IMR-90 (cell line): ENCODE results near the gene WNT8B. TPM values are rescaled to one million over a fixed set of nuclear protein-coding genes. Genes with fewer than 3 reads are reported as not detected.

ENCODE experiments used
- ATAC-seq: fragments of 200-7000 bp; cut with Tn5 transposase; 2 replicates; pipeline ENCODE4 v1.9.1; 2020; ENCODE audit warnings: low read depth, mild to moderate bottlenecking, moderate library complexity
- BruUV-seq: library from RNA; stranded (reverse); fragments of 400-500 nt; replicated peaks from 2 replicates; lab custom pipeline; 2021; lab: Mats Ljungman, UMichigan
- CTCF ChIA-PET: fragments of 300-600 bp; formaldehyde crosslinking; extraction: SDS; loops from one replicate; lab custom pipeline; 2021; ENCODE audit warnings: antibody characterized with exemption; lab: Yijun Ruan, JAX
- POLR2A ChIA-PET: fragments of 300-600 bp; sonication (Branson Sonifier 250); formaldehyde crosslinking; loops from one replicate; lab custom pipeline; 2022; ENCODE audit warnings: antibody characterized with exemption; ENCODE audit not compliant: unreplicated experiment; lab: Charles Lee
- DNase-seq: peaks from one replicate; pipeline ENCODE4 v3.0.0; 2013
- H2AFZ ChIP-seq: replicated peaks from 2 replicates; pipeline ENCODE3; 2013; ENCODE audit warnings: low read length, mild to moderate bottlenecking; ENCODE audit not compliant: poor library complexity
- H2AK5ac ChIP-seq: 2 replicates; pipeline ENCODE4 v1.6.1; 2013; ENCODE audit warnings: low read depth, low read length, inconsistent platforms
- H2AK9ac ChIP-seq: replicated peaks from 2 replicates; pipeline ENCODE3; 2013; ENCODE audit warnings: mild to moderate bottlenecking, low read depth, low read length, moderate library complexity; ENCODE audit not compliant: poor library complexity
- H2BK120ac ChIP-seq: 2 replicates; pipeline ENCODE4 v1.6.1; 2013; ENCODE audit warnings: low read depth, low read length, inconsistent platforms
- H2BK15ac ChIP-seq: 3 replicates; pipeline ENCODE4 v1.6.1; 2013; ENCODE audit warnings: low read depth, low read length, inconsistent platforms
- H2BK20ac ChIP-seq: 2 replicates; pipeline ENCODE4 v1.6.1; 2013; ENCODE audit warnings: low read depth, mild to moderate bottlenecking, inconsistent platforms, low read length, moderate library complexity
- H2BK5ac ChIP-seq: 2 replicates; pipeline ENCODE4 v1.6.1; 2013; ENCODE audit warnings: mild to moderate bottlenecking, low read depth, low read length, inconsistent platforms; ENCODE audit not compliant: poor library complexity, severe bottlenecking
- H3K14ac ChIP-seq: replicated peaks from 2 replicates; pipeline ENCODE4 v1.6.1; 2013; ENCODE audit warnings: low read depth, low read length, inconsistent platforms
- H3K18ac ChIP-seq: 2 replicates; pipeline ENCODE4 v1.6.1; 2013; ENCODE audit warnings: low read depth, low read length, control low read depth
- H3K23ac ChIP-seq: 2 replicates; pipeline ENCODE4 v1.6.1; 2013; ENCODE audit warnings: low read depth, low read length, inconsistent platforms
- H3K27ac ChIP-seq: 2 replicates; pipeline ENCODE4 v1.5.1; 2013; ENCODE audit warnings: mild to moderate bottlenecking, control low read depth, low read length; ENCODE audit not compliant: insufficient read depth
- H3K27me3 ChIP-seq: 2 replicates; pipeline ENCODE4 v1.6.1; 2013; ENCODE audit warnings: low read length; ENCODE audit not compliant: control insufficient read depth, insufficient read depth
- H3K36me3 ChIP-seq: 2 replicates; pipeline ENCODE4 v1.6.1; 2013; ENCODE audit warnings: low read length, mixed read lengths; ENCODE audit not compliant: control insufficient read depth, insufficient read depth
- H3K4ac ChIP-seq: 2 replicates; pipeline ENCODE4 v1.6.1; 2013; ENCODE audit warnings: low read depth, low read length, inconsistent platforms
- H3K4me1 ChIP-seq: 2 replicates; pipeline ENCODE4 v1.6.1; 2013; ENCODE audit warnings: low read length, mixed read lengths; ENCODE audit not compliant: control insufficient read depth, insufficient read depth
- H3K4me2 ChIP-seq: 2 replicates; pipeline ENCODE4 v1.6.1; 2013; ENCODE audit warnings: low read depth, mild to moderate bottlenecking, control low read depth, low read length, moderate library complexity
- H3K4me3 ChIP-seq: 2 replicates; pipeline ENCODE4 v1.5.1; 2013; ENCODE audit warnings: low read depth, mild to moderate bottlenecking, control low read depth, low read length, moderate library complexity; ENCODE audit not compliant: insufficient read depth
- H3K56ac ChIP-seq: 2 replicates; pipeline ENCODE4 v1.6.1; 2013; ENCODE audit warnings: low read length, inconsistent platforms; ENCODE audit not compliant: insufficient read depth; ENCODE audit errors: extremely low read depth
- H3K79me1 ChIP-seq, 2 experiments: 2 replicates each; pipeline ENCODE4 v1.6.1; 2013; ENCODE audit warnings: low read length in 2 of 2, inconsistent platforms in 1 of 2, low read depth in 1 of 2
- H3K9ac ChIP-seq: 2 replicates; pipeline ENCODE4 v1.6.1; 2013; ENCODE audit warnings: low read depth, low read length, control low read depth
- H3K9me1 ChIP-seq: 2 replicates; pipeline ENCODE4 v1.6.1; 2013; ENCODE audit warnings: low read length, inconsistent platforms; ENCODE audit not compliant: insufficient read depth
- H3K9me3 ChIP-seq: 2 replicates; pipeline ENCODE4 v1.6.1; 2013; ENCODE audit warnings: low read length; ENCODE audit not compliant: control insufficient read depth, insufficient read depth
- H4K20me1 ChIP-seq: 2 replicates; pipeline ENCODE4 v1.6.1; 2013; ENCODE audit warnings: low read length, inconsistent platforms; ENCODE audit not compliant: insufficient read depth
- H4K5ac ChIP-seq: 2 replicates; pipeline ENCODE4 v1.6.1; 2013; ENCODE audit warnings: mild to moderate bottlenecking, low read depth, low read length, control low read depth
- H4K8ac ChIP-seq, 2 experiments: 2 replicates each; pipeline ENCODE4 v1.6.1; 2013; ENCODE audit warnings: low read depth in 2 of 2, low read length in 2 of 2, control low read depth in 1 of 2, inconsistent platforms in 1 of 2
- H4K91ac ChIP-seq: 2 replicates; pipeline ENCODE4 v1.6.1; 2013; ENCODE audit warnings: low read depth, low read length, inconsistent platforms; ENCODE audit not compliant: insufficient read depth
- BHLHE40 ChIP-seq: fragments of 150-350 bp; IDR thresholded peaks from 2 replicates; pipeline ENCODE4 v1.6.1; 2016; ENCODE audit warnings: mild to moderate bottlenecking, low read depth, low read length
- CEBPB ChIP-seq: IDR thresholded peaks from 2 replicates; pipeline ENCODE4 v1.6.1; 2012; ENCODE audit warnings: low read depth, low read length, improper control_type of control experiment
- CHD1 ChIP-seq: IDR thresholded peaks from 2 replicates; pipeline ENCODE4 v1.6.1; 2012; ENCODE audit warnings: low read depth, low read length, improper control_type of control experiment
- ELK1 ChIP-seq: fragments of 150-350 bp; IDR thresholded peaks from 2 replicates; pipeline ENCODE4 v1.6.1; 2016; ENCODE audit warnings: low read depth, mild to moderate bottlenecking, low read length, moderate library complexity, borderline replicate concordance
- FOS ChIP-seq: fragments of 150-350 bp; IDR thresholded peaks from 2 replicates; pipeline ENCODE4 v1.6.1; 2016; ENCODE audit warnings: low read depth, low read length
- MAFK ChIP-seq: IDR thresholded peaks from 2 replicates; pipeline ENCODE4 v1.6.1; 2012; ENCODE audit warnings: low read depth, low read length, improper control_type of control experiment
- MAZ ChIP-seq: IDR thresholded peaks from 2 replicates; pipeline ENCODE4 v1.6.1; 2012; ENCODE audit warnings: low read depth, mild to moderate bottlenecking, low read length, improper control_type of control experiment, moderate library complexity, borderline replicate concordance
- MXI1 ChIP-seq: IDR thresholded peaks from 2 replicates; pipeline ENCODE4 v1.6.1; 2012; ENCODE audit warnings: low read depth, mild to moderate bottlenecking, low read length, moderate library complexity, borderline replicate concordance
- NFE2L2 ChIP-seq: fragments of 150-350 bp; IDR thresholded peaks from 2 replicates; pipeline ENCODE4 v1.6.1; 2016; ENCODE audit warnings: low read depth, mild to moderate bottlenecking, low read length
- POLR2A ChIP-seq: IDR thresholded peaks from 2 replicates; pipeline ENCODE4 v1.6.1; 2012; ENCODE audit warnings: mild to moderate bottlenecking, low read depth, low read length
- RAD21 ChIP-seq: IDR thresholded peaks from 2 replicates; pipeline ENCODE4 v1.6.1; 2012; ENCODE audit warnings: low read length, improper control_type of control experiment
- RCOR1 ChIP-seq: IDR thresholded peaks from 2 replicates; pipeline ENCODE4 v1.6.1; 2012; ENCODE audit warnings: mild to moderate bottlenecking, low read length, improper control_type of control experiment; ENCODE audit not compliant: insufficient replicate concordance
- RFX5 ChIP-seq: IDR thresholded peaks from 2 replicates; pipeline ENCODE4 v1.8.0; 2012; ENCODE audit warnings: low read depth, mild to moderate bottlenecking, low read length, moderate library complexity
- SMC3 ChIP-seq: fragments of 150-350 bp; IDR thresholded peaks from 2 replicates; pipeline ENCODE4 v1.6.1; 2016; ENCODE audit warnings: low read depth, mild to moderate bottlenecking, antibody characterized with exemption, low read length, moderate library complexity
- USF2 ChIP-seq: fragments of 150-350 bp; IDR thresholded peaks from 2 replicates; pipeline ENCODE4 v1.6.1; 2017; ENCODE audit warnings: mild to moderate bottlenecking, antibody characterized with exemption, low read length, low read depth
- WGBS, 2 experiments: methylation state at CpG; one replicate each; pipeline versions ENCODE4 v1.1.5 to v1.1.7; 2013; ENCODE audit warnings: missing lambda C conversion rate in 2 of 2; ENCODE audit not compliant: insufficient read length in 1 of 2; ENCODE audit errors: extremely low coverage in 2 of 2; 5-methylcytosine and 5-hydroxymethylcytosine counted together
- dilution Hi-C: fragments of 300-500 bp; cut with HindIII; formaldehyde crosslinking; loops from one replicate; pipeline ENCODE4 v1.14.3; 2018; ENCODE audit warnings: low sequenced_read_pairs; ENCODE audit not compliant: unreplicated experiment
- in situ Hi-C: fragments of 300-500 bp; cut with MboI; formaldehyde crosslinking; loops from 3 replicates; pipeline ENCODE4 v1.14.3; 2019; ENCODE audit warnings: low sequenced_read_pairs, inconsistent platforms, mixed read lengths
- intact Hi-C: fragments of 100-400 bp; cut with micrococcal nuclease; formaldehyde crosslinking; loops from 2 replicates; pipeline ENCODE4 v1.10.0; 2022
- polyA plus RNA-seq, 3 experiments: library from polyadenylated mRNA; depleted of rRNA; stranded (reverse); fragments of >200 nt; gene quantifications; 2 replicates each; pipeline ENCODE4 v1.2.3, GENCODE V29; 2012; ENCODE audit warnings: low replicate concordance in 1 of 3
- total RNA-seq: library from RNA; depleted of rRNA; stranded (reverse); fragments of >200 nt; gene quantifications from 2 replicates; pipeline ENCODE4 v1.2.3, GENCODE V29; 2012

WNT8B gene
- total and polyA plus RNA-seq, 2 of the 4 experiments (the other 2 are of a cell fraction), result 0.03 TPM; not detected in 1

DNA sequence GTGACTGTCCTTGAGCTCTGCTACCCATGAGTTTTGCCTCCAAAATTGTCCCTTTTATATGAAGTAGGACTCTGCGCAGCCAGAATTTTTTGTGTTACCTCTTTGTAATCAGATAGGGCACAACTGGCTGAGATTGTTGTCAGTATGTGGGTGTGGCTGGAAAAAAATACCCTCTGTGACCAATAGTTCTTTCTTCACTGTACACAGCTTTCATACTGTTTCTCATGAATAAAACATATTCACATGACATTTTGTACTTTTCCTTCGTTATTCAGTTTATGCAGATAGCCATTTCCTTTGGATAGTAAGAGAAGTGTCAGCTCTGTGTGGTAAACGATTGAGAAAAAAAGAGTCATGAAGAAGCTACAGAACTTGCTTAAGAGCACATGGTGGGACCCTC is 49.6 kb upstream of the WNT8B start:
- H2BK20ac ChIP-seq, result no peak overlapping the region
- no peaks in the 10 kb centered on the region for H3K79me1 ChIP-seq
- no peak overlapping the region for H3K18ac ChIP-seq
- H3K9me3 ChIP-seq, result no peaks in the 10 kb centered on the region
- no peak overlapping the region for H2BK5ac ChIP-seq
- no peak overlapping the region for H3K9ac ChIP-seq
- in situ Hi-C loops (no loop called here), dilution Hi-C loops (no loop called here), intact Hi-C loops (no loop called here)
- no peak overlapping the region for H4K5ac ChIP-seq
- WGBS, 2 experiments, result no CpG with 5 or more reads among the region's 3 CpGs
- no peak overlapping the region for H2AFZ ChIP-seq
- H3K23ac ChIP-seq, result no peak overlapping the region
- CTCF ChIA-PET, result no interaction called here
- no peak overlapping the region for H2BK15ac ChIP-seq
- no peak overlapping the region for H3K14ac ChIP-seq
- TF ChIP-seq NFE2L2 (no peak), RCOR1 (no peak), ELK1 (no peak), MAFK (no peak), USF2 (no peak), MXI1 (no peak), CEBPB (no peak), SMC3 (no peak), FOS (no peak), BHLHE40 (no peak), MAZ (no peak), CHD1 (no peak), RAD21 (no peak), POLR2A (no peak), RFX5 (no peak)
- H4K91ac ChIP-seq, result no peak overlapping the region
- ATAC-seq, result no peak
- H3K36me3 ChIP-seq, result no peaks in the 10 kb centered on the region
- no peaks in the 10 kb centered on the region for H3K4me1 ChIP-seq
- H3K4ac ChIP-seq, result no peak overlapping the region
- H4K20me1 ChIP-seq, result no peaks in the 10 kb centered on the region
- BruUV-seq, result no TSS peak
- H3K27ac ChIP-seq, result no peak overlapping the region
- H4K8ac ChIP-seq, result no peak overlapping the region
- H3K4me3 ChIP-seq, result no peak overlapping the region
- no peak for DNase-seq
- no peak overlapping the region for H2AK5ac ChIP-seq
- no peak overlapping the region for H2AK9ac ChIP-seq
- POLR2A ChIA-PET, result no interaction called here
- no peak overlapping the region for H3K4me2 ChIP-seq
- H3K27me3 ChIP-seq, result peaks cover 13% of the 10 kb centered on the region
- H2BK120ac ChIP-seq, result no peak overlapping the region
- H3K56ac ChIP-seq, result no peak overlapping the region
- no peaks in the 10 kb centered on the region for H3K9me1 ChIP-seq
